CD4-positive, alpha-beta T cell treated with Interleukin-2 at 100 ng/mL for 4 hours (primary cell): ENCODE data around the gene BCAN.
"Not testable (repeated sequence)": the region's sequence is repeated elsewhere in the genome, so short reads cannot be mapped to it uniquely, and the experiment has no call there.

Experiments used
- DNase-seq: peaks from one replicate; pipeline ENCODE4 v3.0.0-alpha.2; 2020; ENCODE audit warnings: low spot score

Gene BCAN

DNA sequence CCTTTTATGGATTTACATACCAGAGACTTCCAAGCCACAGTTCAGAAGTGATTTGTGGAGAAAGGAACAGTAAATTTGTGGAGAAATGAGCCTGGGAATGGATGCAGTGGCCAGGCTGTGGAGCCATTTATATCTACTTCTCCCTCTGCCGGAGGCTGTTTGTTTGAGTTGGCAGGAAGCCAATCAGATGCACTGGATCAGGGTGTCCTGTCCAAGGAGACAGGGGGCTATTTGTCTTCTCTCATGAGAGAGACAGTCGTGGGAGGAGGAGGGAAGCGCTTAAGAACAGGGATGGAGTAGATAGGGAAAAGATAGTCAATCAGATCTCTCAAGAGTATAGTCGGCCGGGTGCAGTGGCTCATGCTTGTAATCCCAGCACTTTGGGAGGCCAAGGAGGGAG lies 25.5 kb upstream of the BCAN start:
- no peak for DNase-seq

- DNase-seq = no peak
These were observed 22.9 kb upstream of the BCAN start, which contains the start of gene HAPLN2 for GRCh38 chr1:156618853-156619581. Gene HAPLN2 (plus strand): TSS chr1:156619415. CDS start chr1:156623491, 4,076 bp downstream.

GRCh38 chr1:156619582-156619955 lies 22.3 kb upstream of the BCAN start:
- no peak for DNase-seq

- no peak for DNase-seq
These were observed 19.2 kb upstream of the BCAN start for GRCh38 chr1:156622581-156623297.

DNA sequence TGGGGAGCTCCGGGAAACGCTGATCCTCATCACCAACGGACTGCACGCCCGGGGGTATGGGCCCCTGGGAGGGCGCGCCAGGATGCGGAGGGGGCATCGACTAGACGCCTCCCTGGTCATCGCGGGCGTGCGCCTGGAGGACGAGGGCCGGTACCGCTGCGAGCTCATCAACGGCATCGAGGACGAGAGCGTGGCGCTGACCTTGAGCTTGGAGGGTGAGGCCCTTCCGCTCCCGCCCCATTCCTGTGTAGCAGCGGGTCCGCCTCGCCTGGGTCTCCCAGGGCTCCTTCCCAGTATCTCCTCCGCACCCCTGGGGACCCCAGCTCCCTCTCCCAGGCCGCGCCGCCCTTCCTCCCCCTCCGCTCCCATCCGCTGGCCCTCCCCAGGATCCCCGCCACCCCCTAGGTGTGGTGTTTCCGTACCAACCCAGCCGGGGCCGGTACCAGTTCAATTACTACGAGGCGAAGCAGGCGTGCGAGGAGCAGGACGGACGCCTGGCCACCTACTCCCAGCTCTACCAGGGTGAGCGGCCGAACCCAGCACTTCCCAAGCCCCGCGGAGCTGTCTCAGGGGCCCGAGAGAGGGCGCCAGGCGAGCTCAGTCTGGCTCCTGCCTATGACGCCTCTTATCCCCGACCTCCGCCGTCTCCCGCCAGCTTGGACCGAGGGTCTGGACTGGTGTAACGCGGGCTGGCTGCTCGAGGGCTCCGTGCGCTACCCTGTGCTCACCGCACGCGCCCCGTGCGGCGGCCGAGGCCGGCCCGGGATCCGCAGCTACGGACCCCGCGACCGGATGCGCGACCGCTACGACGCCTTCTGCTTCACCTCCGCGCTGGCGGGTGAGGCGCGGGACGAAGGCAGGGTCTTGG lies 17.7 kb upstream of the BCAN start:
- DNase-seq = peak; percentile 20

DNA sequence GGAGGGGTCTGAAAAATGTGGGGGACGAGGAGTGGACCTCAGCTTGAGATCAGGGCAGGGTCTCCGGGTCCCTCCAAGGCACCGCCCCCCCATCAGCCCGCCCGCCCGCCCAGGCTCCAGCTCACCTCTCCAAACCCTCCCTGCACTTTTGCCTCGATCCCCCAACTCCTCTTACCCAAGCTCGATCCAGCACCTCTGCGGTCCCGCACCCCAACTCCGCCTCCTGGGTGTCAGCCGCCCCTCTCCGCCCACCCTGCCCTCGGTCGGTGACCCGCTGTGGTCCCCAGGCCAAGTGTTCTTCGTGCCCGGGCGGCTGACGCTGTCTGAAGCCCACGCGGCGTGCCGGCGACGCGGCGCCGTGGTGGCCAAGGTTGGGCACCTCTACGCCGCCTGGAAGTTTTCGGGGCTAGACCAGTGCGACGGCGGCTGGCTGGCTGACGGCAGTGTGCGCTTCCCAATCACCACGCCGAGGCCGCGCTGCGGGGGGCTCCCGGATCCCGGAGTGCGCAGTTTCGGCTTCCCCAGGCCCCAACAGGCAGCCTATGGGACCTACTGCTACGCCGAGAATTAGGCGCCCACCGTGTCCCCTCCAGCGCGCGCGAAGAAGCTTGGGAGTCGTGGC lies 17.0 kb upstream of the BCAN start:
- no peak for DNase-seq

DNA sequence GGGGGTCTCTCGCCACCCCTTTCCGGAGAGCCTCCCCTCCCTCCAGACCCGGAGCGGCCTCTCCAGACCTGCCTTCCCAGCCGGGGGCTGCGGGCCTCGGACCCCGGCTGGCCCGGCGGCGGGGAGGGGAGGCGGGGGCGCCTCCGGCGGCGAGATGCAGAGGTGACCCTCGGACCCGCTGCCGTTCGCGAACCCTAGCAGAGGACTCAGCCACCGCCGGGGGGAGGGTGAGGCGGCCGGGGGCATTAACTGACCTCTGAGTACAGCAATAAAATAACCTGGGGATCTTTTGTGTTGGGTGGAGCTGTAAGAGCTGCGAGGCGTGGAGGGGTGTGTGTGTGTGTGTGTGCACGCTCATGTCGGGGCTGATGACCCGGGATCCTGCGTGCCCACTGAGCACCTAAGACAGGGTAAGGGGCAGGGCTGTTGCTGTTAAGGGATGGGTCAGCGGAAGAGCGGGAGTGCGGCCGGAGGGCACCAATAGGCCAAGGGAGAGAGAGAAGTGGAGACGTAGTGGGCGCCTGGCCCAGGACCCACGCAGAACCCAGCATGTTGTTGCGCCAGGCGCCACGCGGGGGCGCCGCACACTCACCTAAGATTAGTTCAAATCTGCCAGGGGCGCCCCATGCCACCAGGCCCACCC lies 16.4 kb upstream of the BCAN start:
- DNase-seq = peak; percentile 59

DNA sequence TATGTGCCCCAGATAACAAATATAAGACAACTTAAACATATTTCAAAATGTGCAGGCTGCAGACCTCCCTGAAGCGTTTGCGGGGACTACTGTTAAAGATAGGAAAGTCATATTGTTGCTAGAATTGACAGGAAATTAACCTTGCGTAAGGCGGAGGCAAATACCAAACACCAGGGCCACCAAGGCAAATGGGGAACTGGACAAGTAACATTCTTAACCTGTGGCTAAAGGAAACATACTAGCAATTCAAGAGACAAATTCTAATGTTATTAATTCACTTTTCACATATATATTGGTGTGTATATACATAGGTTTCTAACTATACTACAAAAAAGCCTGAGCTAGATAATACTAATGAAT lies 15.9 kb upstream of the BCAN start:
- DNase-seq = no peak

DNA sequence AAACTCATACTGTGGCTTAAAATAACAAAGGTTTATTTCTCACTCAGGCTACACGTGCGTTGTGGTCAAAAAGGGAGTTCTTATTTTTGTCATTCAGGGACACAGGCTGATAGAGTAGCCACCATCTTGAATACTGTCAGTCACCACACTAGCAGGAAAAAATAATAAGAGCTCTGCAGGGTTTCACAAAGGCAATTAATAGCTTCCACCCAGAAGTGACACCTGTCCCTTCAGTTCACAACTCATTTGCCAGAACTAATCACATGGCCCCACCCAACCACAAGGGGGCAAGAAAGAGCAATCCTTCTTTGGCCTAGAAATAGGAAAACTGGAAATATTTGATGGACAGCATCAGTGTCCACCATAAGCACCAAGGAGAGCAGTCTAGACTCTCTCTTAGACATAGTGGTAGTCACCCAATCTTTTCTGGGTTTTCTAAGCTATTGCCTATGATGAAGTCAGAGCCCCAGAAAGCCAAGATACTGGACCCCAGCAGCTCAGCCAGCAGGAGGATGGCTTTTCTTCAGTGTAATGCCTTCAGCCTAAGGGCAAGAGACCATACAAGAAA lies 14.5 kb upstream of the BCAN start:
- DNase-seq = peak; percentile 43

GRCh38 chr1:156629823-156630449 lies 12.0 kb upstream of the BCAN start:
- DNase-seq = no peak

GRCh38 chr1:156631152-156631551 lies 10.8 kb upstream of the BCAN start:
- not testable (repeated sequence) for DNase-seq

DNA sequence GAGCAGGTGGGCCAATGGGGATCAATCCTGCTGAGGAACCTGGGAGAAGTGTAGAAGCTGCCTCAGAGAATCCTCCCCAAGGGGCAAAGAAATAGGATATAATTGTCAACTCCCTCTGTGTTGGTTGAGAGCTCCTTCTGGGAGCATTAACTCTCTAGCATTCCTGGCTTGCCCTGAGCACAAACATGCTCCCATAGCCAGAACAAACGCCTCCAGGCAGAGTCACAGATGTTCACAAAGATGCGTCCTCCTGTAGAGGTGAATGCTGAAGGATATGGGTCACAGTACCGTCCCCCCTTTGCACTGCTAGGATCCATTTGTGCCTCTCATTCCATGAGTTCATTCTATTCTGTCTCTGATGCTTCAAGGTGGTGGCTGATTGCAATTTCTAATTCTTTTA lies 9.6 kb upstream of the BCAN start:
- DNase-seq = no peak

DNA sequence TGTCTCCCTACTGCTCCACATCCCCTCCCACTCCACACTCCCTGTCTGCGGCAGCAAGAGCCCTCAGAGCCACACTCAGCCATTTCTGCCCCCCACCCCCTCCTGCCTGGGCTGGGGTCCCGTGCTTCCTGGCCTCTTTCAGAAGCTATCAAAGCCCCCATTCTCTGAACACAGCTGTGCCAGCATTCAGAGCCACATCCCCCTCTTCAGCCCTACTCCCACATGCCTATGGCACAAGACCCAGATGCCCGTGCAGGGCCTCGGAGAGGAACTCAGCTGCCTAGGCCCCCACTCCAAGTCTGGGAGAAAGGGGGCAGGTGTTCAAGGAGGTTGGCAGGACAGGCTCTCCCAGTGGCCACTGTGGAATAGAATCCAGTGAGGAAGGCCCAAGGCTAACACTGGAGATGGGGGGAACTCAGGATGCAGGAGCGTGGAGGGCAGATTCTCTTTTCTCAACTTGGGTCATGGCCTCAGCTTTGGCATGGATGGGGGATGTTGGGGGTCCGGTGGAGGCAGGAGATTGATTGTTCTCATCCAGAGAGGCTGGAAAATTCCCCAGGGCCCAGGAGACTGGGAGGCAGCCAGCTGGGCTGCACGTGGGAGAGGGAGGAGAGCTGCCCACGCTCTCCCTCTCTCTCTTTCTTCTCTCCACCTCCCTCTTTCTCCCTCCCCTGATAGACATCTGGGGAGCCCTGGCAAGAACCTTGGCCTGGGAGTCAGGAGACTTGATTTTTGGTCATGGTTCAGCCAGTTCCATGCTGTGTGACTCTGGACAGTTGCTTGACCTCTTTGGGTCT lies 3.5 kb upstream of the BCAN start:
- DNase-seq = no peak

GRCh38 chr1:156639601-156640101 lies 2.3 kb upstream of the BCAN start:
- no peak for DNase-seq

DNA sequence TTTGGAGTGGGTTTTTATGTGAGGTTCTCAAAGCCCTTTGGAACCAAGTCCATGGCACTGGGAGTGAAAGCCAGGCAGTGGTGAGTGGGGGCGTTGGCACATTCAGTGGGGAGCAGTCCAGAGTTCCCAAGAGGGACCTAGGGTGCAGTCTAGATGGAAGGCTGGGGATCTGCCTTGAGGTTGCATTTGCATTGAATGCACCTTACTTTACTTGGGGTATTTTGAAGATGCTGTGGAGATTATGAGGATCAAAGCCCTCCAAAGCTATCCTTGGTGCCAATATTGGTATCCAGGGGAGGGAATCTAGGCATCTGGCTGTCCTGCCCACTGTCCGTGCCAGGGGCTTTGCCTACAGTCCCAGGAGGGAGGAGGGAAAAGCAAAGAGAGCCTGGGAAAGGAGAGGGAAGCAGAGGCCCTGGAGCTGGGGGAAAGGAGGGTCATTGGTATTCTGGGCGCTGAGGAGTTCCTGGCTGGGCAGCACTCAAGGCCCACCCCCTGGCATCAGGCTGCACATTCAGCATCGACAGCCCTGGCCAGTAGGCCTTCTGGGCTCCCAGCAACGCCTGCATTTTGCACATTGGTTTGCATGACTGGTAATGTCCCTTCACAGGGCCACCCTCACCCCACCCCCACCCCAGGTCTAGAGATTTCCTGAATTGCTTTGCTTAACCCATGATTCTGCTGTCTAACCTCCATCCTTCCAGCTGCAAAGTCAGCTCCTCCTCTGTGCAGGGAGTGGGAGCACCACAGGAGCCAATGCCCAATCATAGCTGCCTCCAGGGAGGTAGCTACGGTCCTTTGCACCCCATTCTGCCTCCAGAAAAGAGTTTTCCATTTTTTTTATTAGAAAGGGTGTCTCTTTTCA lies 843 bp upstream of the BCAN start:
- DNase-seq = no peak

- no peak for DNase-seq
These were observed 540 bp downstream of the BCAN start for GRCh38 chr1:156642265-156643048.

DNA sequence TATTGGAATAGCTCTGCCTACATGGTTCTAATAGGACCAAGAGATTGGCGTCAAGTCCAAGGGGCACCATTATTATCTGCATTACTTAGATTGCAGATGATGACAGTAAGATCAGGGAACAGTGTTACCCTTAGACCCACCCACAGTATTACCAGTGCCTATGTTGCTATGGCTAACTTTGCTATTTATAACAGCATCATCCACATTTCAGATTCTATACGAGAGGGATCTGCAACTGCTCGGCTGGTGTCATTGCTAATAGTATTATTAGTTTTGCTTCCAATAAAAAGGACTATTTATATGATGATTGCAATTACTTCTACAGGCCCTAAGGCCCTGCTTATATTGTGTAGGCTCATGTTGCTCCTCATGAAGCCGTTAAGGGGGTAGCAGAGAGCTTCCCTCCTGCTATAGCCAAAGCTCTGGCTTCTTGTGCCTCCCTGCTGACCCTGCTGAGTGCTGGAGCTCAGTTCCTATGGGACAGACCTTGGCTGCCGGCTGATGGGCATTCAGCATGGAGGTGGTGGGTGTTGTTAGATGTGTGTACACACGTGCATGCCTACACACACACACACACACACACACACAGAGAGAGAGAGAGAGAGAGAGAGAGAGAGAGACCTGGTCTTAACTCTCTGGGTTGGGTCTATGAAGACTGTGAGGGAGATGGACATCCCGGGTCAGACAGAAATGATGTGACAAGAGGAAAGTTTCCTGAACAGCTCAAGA lies 1.3 kb downstream of the BCAN start:
- no peak for DNase-seq

DNA sequence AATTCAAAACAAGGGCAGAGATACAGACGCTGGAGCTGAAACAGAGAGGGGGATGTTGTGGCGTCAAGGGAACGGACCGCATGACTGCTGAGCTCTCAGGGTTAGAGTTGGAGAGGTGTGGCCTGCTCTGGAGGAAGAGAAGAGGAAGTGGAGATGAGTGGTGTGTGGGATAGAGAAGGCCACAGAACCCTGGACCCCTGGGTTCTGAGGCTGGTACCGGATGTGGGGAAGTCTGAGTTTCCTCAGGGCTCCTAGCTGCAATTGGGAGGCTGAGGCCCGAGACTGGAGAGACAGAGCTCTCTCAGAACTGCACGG lies 1.8 kb downstream of the BCAN start:
- no peak for DNase-seq
